Measurements from ENCODE around the gene TPI1. TPM values are rescaled to one million over a fixed set of nuclear protein-coding genes. Genes with fewer than 3 reads are reported as not detected.

The TPI1 gene
- total and polyA plus RNA-seq, 4 donors = 190 to 547 (median 396) TPM

DNA sequence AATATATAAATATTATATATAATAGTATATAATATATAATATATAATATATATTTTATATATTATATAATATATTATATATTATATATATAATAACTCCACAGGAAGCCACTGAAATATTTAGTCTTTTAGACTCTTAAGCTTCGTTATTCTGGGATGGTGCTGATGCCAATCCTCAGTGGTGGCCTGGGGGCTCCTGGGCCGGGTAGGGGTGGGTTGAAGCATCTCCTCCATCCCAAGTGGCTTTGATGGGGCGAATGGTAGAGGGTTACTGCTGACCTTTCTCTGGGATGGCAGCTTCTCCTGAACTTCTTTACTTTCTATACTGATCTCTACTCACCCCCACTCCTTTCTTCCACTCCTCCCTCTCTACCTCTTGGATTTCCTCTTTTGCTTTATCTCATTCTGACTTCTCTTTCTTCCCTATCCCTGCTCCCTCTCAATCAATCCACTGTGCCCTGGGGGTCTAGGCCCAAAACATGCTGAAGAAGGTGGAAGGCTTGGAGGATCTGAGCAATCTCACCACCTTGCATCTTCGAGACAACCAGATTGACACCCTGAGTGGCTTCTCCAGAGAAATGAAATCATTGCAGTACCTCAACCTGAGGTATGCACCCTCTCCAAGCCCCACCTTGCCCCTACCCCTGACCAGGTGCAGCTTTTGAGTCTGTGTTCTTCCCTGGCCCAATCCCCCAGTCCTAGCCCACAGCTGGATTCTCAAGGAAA, 42.3 kb downstream of the TPI1 start:
- no peaks in the 10 kb centered on the region for H3K27me3 ChIP-seq (ENCODE audit: control insufficient read depth in 4 of 4, insufficient read depth in 4 of 4, low read length in 3 of 4)
- TF ChIP-seq, protein P1, sequence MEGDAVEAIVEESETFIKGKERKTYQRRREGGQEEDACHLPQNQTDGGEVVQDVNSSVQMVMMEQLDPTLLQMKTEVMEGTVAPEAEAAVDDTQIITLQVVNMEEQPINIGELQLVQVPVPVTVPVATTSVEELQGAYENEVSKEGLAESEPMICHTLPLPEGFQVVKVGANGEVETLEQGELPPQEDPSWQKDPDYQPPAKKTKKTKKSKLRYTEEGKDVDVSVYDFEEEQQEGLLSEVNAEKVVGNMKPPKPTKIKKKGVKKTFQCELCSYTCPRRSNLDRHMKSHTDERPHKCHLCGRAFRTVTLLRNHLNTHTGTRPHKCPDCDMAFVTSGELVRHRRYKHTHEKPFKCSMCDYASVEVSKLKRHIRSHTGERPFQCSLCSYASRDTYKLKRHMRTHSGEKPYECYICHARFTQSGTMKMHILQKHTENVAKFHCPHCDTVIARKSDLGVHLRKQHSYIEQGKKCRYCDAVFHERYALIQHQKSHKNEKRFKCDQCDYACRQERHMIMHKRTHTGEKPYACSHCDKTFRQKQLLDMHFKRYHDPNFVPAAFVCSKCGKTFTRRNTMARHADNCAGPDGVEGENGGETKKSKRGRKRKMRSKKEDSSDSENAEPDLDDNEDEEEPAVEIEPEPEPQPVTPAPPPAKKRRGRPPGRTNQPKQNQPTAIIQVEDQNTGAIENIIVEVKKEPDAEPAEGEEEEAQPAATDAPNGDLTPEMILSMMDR (IDR thresholded peaks at IDR 0.05; ENCODE audit: low read depth, low read length, missing input control) = no peak
- TF ChIP-seq, protein P2, sequence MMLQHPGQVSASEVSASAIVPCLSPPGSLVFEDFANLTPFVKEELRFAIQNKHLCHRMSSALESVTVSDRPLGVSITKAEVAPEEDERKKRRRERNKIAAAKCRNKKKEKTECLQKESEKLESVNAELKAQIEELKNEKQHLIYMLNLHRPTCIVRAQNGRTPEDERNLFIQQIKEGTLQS (IDR thresholded peaks at IDR 0.05) = no peak
- TF ChIP-seq GABPA (IDR thresholded peaks at IDR 0.05 in 1 of 2, conservative IDR thresholded peaks at IDR 0.05 in 1 of 2) (no peak), FOXA1 (IDR thresholded peaks at IDR 0.05) (no peak), TAF1 (conservative IDR thresholded peaks at IDR 0.05) (no peak), HNF4G (IDR thresholded peaks at IDR 0.05) (no peak), YY1 (IDR thresholded peaks at IDR 0.05) (no peak), RAD21 (IDR thresholded peaks at IDR 0.05) (no peak), FOXA2 (IDR thresholded peaks at IDR 0.05) (no peak), RXRA (IDR thresholded peaks at IDR 0.05) (no peak), EGR1 (IDR thresholded peaks at IDR 0.05; ENCODE audit: low read depth in 2 of 2) (no peak), NR2F2 (IDR thresholded peaks at IDR 0.05) (no peak), SP1 (IDR thresholded peaks at IDR 0.05) (no peak)
- TF ChIP-seq, protein P3, sequence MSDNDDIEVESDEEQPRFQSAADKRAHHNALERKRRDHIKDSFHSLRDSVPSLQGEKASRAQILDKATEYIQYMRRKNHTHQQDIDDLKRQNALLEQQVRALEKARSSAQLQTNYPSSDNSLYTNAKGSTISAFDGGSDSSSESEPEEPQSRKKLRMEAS (IDR thresholded peaks at IDR 0.05) = no peak
- TF ChIP-seq, protein P4, sequence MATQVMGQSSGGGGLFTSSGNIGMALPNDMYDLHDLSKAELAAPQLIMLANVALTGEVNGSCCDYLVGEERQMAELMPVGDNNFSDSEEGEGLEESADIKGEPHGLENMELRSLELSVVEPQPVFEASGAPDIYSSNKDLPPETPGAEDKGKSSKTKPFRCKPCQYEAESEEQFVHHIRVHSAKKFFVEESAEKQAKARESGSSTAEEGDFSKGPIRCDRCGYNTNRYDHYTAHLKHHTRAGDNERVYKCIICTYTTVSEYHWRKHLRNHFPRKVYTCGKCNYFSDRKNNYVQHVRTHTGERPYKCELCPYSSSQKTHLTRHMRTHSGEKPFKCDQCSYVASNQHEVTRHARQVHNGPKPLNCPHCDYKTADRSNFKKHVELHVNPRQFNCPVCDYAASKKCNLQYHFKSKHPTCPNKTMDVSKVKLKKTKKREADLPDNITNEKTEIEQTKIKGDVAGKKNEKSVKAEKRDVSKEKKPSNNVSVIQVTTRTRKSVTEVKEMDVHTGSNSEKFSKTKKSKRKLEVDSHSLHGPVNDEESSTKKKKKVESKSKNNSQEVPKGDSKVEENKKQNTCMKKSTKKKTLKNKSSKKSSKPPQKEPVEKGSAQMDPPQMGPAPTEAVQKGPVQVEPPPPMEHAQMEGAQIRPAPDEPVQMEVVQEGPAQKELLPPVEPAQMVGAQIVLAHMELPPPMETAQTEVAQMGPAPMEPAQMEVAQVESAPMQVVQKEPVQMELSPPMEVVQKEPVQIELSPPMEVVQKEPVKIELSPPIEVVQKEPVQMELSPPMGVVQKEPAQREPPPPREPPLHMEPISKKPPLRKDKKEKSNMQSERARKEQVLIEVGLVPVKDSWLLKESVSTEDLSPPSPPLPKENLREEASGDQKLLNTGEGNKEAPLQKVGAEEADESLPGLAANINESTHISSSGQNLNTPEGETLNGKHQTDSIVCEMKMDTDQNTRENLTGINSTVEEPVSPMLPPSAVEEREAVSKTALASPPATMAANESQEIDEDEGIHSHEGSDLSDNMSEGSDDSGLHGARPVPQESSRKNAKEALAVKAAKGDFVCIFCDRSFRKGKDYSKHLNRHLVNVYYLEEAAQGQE (IDR thresholded peaks at IDR 0.05) = no peak
- no peak overlapping the region for H3K4me3 ChIP-seq (ENCODE audit: low read depth in 1 of 3, low read length in 3 of 3)
- H3K9me3 ChIP-seq (ENCODE audit: control insufficient read depth in 4 of 4, low read length in 3 of 4) = no peaks in the 10 kb centered on the region
- no peak for DNase-seq (ENCODE audit: low spot score)
- WGBS = 92% methylated on average over 4 of the region's 4 CpGs
- peaks cover 4 to 14% (median 6%) of the 10 kb centered on the region in 4 donors for H3K4me1 ChIP-seq (ENCODE audit: control insufficient read depth in 4 of 4, insufficient read depth in 4 of 4, low read length in 3 of 4)
- H3K9ac ChIP-seq (ENCODE audit: low read depth in 1 of 2, low read length in 2 of 2) = no peak overlapping the region
- H3K36me3 ChIP-seq (ENCODE audit: control insufficient read depth in 4 of 4, insufficient read depth in 3 of 4, low read depth in 1 of 4, low read length in 3 of 4) = no peaks in the 10 kb centered on the region
- H3K27ac ChIP-seq (ENCODE audit: low read depth in 1 of 2, low read length in 2 of 2) = no peak overlapping the region

DNA sequence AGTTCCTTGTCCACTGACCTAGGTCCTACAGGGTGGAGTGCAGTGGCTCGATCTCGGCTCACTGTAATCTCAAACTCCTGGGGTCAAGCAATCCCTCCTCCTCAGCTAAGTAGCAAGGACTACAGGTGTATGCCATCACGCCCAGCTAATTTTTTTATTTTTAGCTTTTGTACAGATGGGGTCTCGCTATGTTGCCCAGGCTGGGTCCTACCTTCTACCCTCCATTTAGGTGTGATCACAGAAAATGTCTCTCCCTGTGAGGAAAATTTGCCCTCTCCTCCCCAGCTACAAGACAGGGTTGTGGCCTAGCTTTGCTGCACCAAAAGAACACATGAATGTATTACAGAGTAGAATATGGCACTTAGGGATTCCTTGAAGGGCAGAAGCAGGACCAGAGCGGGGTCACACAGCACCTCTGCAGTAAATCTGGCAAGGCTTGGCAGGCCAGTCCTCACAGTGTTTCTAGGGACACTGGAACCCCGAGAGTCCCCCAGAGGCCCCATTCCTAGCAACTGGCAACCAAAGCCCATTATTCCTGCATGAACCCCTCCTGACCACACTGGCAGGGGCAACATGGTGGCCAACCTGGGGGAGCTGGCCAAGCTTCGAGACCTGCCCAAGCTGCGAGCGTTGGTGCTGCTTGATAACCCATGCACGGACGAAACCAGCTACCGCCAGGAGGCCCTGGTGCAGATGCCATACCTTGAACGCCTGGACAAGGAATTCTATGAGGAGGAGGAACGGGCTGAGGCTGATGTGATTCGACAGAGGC, 45.0 kb downstream of the TPI1 start:
- no peak overlapping the region for H3K27ac ChIP-seq (ENCODE audit: low read depth in 1 of 2, low read length in 2 of 2)
- no peak overlapping the region for H3K9ac ChIP-seq (ENCODE audit: low read depth in 1 of 2, low read length in 2 of 2)
- TF ChIP-seq, protein P5, sequence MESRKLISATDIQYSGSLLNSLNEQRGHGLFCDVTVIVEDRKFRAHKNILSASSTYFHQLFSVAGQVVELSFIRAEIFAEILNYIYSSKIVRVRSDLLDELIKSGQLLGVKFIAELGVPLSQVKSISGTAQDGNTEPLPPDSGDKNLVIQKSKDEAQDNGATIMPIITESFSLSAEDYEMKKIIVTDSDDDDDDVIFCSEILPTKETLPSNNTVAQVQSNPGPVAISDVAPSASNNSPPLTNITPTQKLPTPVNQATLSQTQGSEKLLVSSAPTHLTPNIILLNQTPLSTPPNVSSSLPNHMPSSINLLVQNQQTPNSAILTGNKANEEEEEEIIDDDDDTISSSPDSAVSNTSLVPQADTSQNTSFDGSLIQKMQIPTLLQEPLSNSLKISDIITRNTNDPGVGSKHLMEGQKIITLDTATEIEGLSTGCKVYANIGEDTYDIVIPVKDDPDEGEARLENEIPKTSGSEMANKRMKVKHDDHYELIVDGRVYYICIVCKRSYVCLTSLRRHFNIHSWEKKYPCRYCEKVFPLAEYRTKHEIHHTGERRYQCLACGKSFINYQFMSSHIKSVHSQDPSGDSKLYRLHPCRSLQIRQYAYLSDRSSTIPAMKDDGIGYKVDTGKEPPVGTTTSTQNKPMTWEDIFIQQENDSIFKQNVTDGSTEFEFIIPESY (IDR thresholded peaks at IDR 0.05) = no peak
- TF ChIP-seq TAF1 (conservative IDR thresholded peaks at IDR 0.05) = no peak
- TF ChIP-seq NR2F2 (IDR thresholded peaks at IDR 0.05) = no peak
- no peak for TF ChIP-seq RAD21 (IDR thresholded peaks at IDR 0.05)
- TF ChIP-seq GABPA (IDR thresholded peaks at IDR 0.05 in 1 of 2, conservative IDR thresholded peaks at IDR 0.05 in 1 of 2) = no peak
- no peaks in the 10 kb centered on the region for H3K9me3 ChIP-seq (ENCODE audit: control insufficient read depth in 4 of 4, low read length in 3 of 4)
- WGBS = 93% methylated on average over 15 of the region's 15 CpGs
- H3K27me3 ChIP-seq (ENCODE audit: control insufficient read depth in 4 of 4, insufficient read depth in 4 of 4, low read length in 3 of 4) = peaks cover 0 to 6% (median 0%) of the 10 kb centered on the region in 4 donors
- no peaks in the 10 kb centered on the region for H3K36me3 ChIP-seq (ENCODE audit: control insufficient read depth in 4 of 4, insufficient read depth in 3 of 4, low read depth in 1 of 4, low read length in 3 of 4)
- H3K4me1 ChIP-seq (ENCODE audit: control insufficient read depth in 4 of 4, insufficient read depth in 4 of 4, low read length in 3 of 4) = peaks cover 3 to 13% (median 5%) of the 10 kb centered on the region in 4 donors
- no peak for DNase-seq (ENCODE audit: low spot score)
- H3K4me3 ChIP-seq (ENCODE audit: low read depth in 1 of 3, low read length in 3 of 3) = no peak overlapping the region

Measured in liver (tissue), 9 donors.